ENCODE results near the gene PTPN23.
A peak's percentile ranks its signal among the peaks of the same experiment; 100 is the strongest.

PTPN23 gene

DNA sequence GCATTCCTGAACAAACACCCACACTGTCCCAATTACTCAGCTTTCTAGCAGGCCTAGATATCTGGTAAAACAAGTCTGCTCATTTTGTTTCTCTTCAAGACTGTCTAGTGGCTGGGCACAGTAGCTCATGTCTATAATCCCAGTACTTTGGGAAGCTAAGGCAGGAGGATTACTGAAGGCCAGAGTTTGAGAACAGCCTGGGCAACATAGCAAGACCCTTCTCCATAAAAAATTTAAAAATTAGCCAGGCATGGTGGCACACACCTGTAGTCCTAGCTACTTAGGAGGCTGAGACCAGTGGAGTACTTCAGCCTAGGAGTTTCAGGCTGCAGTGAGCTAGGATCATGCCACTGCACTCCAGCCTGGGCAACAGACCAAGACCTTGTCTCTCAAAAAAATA, 6.2 kb upstream of the PTPN23 start:
- no peak for DNase-seq (ENCODE audit: low read depth in 2 of 2)

DNA sequence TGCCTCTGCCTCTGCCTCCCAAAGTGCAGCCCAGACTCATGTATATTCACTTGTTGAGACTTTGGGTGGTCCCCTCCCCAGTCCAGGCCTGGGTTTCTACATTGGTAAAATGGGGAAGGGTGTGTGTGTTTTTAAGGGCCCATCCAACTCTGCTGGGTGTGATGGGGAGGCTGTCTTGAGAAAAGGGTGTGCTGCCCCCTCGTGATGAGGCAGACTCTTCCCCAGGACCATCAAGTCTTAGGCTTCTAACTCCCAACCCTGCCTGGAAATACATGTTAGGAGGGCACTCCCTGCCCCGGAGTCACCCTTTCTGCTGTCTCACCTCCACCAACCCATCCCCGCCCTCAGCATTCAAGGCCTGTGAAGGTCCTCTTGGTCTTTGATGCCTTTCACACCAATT, 4.4 kb upstream of the PTPN23 start:
- DNase-seq (ENCODE audit: low read depth in 2 of 2), result no peak

DNA sequence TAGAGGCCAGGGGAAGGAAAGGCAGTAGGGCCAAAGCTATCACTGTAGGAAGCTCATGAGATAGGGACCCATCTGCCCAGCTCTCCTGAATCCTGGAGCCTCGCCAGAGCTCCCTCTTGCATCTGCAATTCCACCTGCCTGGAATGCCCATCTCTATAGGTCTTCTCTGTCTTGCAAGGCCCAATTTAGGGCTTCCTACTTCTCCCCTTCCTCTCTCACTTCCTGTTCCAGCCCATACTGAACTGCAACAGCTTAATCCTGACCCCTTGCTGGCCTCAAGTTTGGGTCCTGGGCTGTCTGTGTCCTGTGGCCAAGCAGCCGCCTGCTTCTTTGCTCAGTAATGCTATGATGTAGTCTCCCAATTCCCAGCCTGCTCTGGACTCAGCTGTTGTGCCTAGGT, 3.6 kb upstream of the PTPN23 start:
- DNase-seq (ENCODE audit: low read depth in 2 of 2), result no peak

DNA sequence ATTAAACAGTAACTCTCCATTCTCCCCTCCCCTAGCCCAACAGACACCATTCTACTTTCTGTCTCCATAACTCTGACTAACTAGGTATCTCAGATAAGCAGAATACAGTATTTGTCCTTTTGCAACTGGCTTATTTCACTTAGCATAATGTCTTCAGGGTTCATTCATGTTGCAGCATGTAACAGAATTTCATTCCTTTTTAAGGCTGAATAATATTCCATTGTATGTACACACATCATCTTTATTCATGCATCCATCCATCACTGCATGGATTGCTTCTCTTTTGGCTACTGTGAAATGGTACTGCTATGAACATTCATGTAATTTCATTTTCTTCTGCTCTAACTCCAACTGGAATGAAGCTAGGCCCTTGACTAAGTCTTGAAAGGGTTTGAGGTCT, 2.0 kb upstream of the PTPN23 start:
- no peak for DNase-seq (ENCODE audit: low read depth in 2 of 2)

DNA sequence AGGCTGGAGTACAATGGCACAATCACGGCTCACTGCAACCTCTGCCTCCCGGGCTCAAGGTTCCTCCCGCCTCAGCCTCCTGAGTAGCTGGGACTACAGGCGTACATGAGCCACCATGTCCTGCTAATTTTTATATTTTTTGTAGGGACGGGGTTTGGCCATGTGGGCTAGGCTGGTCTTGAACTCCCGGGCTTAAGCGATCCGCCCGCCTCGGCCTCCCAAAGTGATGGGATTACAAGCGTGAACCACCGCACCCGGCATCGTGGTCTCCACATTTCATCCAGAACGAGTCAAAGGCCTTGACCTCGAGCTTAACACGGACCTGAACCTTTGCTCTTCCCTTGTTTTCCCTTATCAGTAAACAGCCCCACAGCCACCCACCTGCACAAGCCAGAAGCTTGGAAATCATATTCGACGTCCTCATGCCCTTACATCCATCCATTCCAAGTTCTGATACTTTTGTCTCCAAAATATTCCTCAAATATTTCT, 1.4 kb upstream of the PTPN23 start:
- DNase-seq (ENCODE audit: low read depth in 2 of 2), result no peak

DNA sequence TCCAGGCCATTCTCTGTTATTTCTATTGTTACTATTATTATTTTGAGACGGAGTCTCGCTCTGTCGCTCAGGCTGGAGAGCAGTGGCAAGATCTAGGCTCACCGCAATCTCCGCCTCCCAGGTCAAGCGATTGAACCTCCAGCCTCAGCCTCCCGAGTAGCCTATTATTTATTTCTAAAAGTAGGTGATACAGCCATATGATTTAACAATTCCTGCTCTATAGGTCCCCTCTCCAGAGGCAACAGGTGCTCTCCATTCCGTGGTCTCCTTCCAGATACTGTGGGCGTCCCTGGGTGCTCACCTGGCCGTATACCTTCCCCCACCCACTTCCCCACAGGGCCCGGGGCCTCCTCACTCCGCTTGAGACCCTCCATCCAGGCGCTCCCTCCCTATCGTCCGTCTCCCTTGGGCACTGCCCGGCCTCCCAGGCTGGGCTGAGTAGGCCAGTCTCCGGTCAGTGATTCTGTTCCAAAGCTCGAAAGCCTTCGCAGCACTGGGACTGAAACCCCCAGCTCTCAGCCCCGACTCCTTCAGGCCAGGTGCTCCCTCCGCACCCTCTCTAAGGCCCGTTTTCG, 708 bp upstream of the PTPN23 start:
- no peak for DNase-seq (ENCODE audit: low read depth in 2 of 2)

DNA sequence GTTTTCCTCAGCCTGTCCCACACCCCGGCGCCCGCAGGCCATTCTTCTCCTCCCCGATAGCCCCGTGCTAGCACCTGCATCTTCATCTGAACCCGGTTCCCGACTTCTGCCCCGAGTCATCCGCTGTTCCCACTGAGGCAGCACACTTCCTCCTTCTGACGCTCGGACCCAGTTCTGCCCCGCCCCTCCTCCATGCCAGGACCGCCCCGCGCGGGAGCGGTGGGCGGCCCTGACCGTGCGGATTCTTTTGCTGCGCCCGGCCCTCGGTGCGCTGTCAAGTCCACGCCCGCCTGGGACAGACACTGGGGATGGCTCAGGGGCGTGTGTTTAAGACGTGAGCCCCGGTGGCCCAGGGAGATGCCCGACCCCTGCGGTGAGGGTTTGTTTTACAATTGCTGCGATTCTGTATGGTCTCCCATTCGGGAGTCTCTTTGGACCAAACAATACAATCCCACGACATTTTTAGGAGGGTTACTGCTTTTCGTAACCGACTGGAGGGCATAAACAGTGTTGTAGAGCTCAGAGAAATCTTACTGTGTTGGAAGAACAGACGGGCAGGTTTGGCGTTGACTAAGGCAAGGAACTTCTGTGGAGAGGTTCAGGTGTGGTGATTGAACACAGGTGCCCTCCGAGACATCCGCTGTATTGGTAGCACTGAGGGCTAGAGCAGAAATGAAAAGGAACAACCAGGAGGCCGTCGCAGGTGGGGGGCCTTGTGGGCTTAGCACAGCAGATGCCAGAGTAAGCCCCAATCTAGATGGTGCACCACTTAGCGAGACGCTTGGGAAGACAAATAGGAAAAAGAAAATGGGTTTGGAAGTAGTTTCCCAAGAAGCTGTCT, 716 bp downstream of the PTPN23 start:
- DNase-seq (ENCODE audit: low read depth in 2 of 2), result peak; percentile 52 to 83

DNA sequence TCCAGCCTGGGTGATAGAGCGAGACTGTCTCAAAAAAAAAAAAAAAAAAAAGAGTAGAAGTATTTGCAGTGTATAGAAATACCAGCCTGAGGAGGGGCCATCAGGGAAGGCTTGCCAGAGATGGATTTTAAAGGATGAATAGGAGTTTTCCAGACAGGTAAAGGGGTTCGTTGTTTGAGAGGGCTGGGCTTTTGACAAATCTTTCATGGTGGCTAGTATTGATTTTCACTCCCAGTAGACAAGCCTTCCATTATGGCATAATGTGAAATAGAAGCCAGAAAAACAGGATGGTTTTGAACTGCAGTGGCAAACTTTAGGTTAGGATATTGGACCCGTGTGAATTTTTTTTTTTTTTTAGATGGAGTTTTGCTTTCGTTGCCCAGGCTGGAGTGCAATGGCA, 3.6 kb downstream of the PTPN23 start:
- DNase-seq (ENCODE audit: low read depth in 2 of 2), result no peak

DNA sequence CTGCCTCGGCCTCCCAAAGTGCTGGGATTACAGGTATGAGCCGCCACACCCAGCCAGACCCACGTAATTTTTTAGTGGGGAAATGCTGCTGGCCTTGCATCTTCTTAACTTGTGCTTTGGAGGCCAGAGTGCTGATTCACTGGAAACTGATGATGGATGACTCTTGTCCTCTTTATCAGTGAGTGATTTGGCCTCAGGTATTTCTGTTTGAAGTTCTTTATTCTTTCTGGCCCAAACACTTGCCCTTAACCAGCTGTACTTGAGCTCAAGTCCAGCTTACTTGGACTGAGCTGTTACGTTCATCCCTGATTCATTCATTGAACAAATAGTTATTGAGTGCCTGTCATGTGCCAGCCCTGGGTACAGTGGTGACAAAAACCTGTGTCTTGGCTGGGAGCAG, 4.2 kb downstream of the PTPN23 start:
- no peak for DNase-seq (ENCODE audit: low read depth in 2 of 2)

DNA sequence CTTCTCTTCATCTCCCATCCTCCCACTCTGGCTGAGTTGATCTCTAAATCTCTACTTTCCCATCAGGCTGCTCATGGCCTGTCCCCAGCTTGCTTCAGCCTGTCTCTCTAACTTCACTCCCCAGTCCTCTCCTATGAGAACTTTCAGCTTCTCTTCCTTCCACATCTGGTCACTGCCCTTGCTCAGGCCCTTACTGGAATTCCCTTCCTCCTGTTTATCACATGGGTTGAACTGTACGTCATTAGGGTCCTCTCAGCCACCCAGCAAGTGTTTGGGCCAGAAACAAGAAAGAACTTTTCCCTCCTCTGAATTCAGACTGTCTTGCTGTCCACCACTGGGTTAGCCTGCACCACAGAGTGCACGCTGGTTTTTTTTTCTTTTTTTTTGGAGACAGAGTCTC, 5.0 kb downstream of the PTPN23 start:
- DNase-seq (ENCODE audit: low read depth in 2 of 2), result no peak

DNA sequence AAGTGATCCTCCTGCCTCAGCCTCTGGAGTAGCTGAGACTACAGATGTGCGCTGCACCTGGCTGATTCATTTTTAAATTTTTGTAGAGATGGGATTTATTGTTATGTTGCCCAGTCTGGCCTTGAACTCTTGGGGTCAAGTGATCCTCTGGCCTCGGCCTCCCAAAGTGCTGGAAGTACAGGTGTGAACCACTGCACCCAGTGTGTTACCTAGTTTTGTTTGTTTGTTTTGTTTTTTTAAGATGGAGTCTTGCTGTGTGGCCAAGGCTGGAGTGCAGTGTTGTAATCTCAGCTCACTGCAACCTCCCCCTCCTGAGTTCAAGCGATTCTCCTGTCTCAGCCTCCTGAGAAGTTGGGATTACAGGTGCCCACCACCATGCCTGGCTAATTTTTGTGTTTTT, 12.1 kb downstream of the PTPN23 start:
- DNase-seq (ENCODE audit: low read depth in 2 of 2), result no peak

DNA sequence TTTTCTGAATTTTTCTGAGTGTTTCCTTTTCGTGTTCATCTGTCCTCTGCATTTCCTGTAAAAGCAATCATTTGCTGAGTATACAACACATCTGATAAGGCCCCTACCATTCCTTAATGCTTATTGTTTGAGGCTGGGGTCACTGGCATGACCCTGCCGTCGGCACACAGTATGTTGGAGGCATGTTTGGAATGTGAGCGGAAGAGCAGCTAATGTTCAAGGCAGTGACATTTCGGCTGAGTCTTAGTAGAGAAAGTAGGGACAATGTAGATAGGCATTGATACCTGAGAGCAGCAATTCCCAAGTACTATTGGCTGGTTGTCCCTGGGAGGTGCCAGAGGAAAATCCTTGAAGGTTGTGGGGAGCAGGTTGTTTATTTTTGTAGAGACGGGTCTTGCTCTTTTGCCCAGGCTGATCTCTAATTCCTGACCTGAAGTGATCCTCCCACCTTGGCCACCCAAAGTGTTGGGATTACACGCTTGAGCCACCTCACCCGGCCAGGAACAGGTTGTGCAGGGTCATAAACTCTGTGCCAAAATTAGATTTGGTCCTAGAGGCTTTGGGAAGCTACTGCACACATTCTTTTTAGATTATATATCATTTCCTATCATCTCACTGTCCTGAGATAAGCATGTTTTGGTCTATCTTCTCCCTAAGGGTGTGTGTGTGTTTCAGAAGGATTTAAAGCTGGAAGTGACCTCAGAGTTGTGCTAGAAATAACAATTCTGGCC, 13.5 kb downstream of the PTPN23 start:
- no peak for DNase-seq (ENCODE audit: low read depth in 2 of 2)

DNA sequence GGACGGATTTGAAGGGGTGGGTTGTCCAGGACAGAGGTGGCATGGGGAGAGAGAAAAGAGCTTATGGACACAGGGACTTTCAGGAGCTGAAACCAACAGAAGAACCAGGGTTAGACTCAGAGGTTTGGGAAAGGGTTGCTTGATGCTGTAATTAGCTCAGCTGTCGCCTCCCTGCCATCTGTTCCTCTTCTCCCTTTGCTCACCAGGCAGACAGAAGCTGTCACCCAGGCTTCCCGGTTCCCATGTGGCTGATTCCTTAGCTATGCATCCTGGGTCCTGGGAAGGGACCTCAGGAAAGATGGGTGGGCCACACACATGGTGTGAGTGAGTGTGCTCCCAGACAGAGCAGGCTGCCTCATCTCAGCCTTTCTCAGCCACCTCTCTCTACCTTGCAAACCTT, 14.1 kb downstream of the PTPN23 start:
- DNase-seq (ENCODE audit: low read depth in 2 of 2), result no peak

DNA sequence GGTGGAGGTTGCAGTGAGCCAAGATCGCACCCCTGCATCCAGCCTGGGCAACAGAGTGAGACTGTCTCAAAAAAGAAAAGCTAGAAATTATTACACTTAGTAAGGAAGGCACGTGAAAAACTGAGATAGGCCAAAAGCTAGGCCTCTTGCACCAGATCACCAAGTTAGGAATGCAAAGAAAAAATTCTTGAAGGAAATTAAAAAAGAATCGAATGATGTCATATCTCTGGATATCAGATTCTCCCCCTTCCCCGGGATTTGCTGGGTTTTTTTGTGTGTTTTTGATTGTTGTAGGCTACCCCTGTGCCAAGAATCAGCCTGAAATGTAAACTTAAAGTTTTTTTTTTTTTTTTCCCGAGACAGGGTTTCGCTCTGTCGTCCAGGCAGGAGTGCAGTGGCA, 17.4 kb downstream of the PTPN23 start:
- DNase-seq (ENCODE audit: low read depth in 2 of 2), result no peak

DNA sequence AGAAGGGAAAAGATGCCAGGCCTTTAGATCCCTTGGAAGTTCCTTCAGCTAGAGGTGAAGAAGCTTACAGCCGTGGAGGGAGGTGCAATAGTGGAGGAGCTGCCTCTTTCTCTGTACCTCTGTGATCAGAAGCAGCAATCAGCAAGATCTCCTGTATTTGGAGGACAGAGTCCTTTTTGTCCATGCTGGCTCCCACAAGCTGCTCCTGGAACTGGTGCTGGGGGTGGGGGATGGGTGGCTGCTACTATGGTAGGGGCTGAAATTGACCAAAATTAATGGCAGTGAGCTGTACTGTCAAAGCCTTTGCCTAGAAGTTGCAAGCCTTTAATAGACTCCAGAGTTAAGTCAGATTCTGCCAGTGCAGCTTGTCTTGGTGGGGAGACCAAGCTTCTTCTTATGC, 18.2 kb downstream of the PTPN23 start:
- no peak for DNase-seq (ENCODE audit: low read depth in 2 of 2)

DNA sequence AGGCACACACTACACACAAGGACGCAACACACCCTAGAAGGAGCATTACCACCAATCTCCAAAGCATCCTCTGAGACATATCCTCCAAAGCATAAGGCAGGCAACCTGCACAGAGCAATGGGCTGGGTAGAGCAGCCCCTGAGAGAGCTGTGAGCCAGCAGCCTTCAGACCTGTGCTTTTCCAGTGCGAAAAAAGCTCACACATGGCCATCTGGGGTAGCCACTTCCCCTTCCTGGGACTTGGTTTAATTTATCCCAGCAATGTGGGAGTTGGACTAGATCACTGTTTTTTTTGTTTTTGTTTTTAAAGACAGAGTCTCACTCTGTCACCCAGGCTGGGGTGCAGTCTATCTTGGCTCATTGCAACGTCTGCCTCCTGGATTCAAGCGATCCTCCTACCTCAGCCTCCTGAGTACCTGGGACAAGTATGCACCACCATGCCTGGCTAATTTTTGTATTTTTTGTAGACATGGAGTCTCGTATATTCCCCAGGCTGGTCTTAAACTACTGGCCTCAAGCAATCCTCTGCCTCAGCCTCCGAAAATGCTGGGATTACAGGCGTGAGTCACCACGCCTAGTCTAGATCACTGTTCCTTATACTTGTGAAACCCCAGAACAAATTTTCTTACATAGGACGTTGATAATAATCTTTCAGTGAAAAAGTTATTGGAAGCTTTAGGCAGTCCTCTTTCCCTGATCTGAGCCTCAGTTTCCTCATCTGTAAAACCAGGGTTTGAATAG, 18.9 kb downstream of the PTPN23 start:
- DNase-seq (ENCODE audit: low read depth in 2 of 2), result no peak

DNA sequence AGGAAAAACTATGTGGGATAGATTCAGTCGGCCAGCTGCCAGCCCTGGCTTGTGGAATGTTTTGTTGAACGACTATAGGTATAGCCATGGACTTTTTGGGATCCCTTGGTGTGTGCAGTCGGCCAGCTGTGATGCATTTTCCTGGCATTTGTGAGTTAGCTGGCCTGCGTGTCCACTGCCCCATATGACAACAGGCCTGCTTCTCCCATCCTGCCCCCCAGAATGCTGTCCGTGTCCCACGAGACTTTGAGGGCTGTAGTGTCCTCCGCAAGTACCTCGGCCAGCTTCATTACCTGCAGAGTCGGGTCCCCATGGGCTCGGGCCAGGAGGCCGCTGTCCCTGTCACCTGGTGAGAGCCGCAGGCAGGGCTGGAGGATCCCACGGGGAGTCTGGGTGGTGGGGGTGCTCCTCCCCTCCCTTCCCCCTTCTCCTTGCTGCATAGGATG, 23.6 kb downstream of the PTPN23 start:
- no peak for DNase-seq (ENCODE audit: low read depth in 2 of 2)

DNA sequence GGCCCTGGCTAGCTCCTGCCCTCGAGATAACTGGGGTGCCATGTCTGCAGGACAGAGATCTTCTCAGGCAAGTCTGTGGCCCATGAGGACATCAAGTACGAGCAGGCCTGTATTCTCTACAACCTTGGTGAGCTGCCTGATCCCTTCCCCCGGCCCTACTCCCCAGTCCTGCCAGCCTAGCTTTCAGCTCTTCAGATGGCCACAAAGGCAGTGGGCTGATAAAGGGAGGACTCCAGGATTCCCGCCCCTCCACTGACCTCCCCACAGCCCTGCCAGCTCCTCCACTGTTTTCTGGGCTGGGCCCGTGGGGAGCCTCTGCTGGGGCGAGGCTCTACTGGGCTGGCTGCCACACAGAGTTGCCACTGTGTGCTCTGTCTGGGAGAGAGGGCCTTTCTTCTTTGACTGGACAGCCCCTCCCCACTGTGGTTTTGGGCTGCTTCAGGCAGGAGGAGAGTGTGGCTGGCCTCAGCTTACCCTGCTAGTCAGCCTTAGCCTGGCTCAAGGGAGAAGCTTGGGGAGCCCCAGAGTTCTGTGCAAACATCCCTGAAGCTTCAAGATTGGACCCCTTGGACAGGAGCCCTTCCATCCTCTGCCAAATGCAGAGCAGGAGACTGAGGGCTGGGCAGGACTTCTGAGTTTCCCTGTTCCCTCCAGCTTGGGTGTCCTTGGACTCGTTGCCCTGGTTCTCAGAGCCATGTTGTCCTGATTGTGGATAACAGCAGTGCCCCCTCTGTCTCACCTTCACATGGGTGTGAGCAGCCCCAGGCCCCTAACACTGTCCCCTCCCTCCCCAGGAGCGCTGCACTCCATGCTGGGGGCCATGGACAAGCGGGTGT, 24.4 kb downstream of the PTPN23 start:
- DNase-seq (ENCODE audit: low read depth in 2 of 2), result no peak

DNA sequence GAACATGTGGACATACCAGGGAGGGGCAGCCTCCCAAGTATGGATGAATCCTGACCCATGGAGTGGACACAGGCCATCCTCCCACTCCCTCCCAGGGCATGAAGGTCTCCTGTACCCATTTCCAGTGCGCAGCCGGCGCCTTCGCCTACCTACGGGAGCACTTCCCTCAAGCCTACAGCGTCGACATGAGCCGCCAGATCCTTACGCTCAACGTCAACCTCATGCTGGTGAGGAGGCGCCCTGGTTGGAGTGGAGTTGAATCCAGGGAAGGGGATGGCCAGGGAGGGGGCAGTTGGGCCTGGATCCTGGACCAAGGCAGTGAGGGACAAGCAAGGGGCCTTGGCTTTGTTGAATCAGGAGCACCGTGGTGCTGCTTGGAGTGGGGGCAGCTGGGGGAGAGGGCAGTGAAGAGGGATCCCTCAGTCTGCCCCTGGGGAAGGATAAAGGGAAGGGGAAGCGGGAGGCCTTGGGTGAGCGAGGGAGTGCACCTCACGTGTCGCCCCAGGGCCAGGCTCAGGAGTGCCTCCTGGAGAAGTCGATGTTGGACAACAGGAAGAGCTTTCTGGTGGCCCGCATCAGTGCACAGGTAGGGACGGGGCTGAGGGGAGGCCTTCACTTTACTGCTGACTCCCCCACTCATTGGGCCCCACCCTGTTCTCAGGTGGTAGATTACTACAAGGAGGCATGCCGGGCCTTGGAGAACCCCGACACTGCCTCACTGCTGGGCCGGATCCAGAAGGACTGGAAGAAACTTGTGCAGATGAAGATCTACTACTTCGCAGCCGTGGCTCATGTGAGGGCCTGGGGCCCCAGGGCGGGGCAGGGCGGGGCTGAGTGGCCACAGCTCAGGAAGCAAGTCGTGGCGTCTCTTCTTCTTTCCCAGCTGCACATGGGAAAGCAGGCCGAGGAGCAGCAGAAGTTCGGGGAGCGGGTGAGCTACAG, 25.3 kb downstream of the PTPN23 start:
- no peak for DNase-seq (ENCODE audit: low read depth in 2 of 2)

DNA sequence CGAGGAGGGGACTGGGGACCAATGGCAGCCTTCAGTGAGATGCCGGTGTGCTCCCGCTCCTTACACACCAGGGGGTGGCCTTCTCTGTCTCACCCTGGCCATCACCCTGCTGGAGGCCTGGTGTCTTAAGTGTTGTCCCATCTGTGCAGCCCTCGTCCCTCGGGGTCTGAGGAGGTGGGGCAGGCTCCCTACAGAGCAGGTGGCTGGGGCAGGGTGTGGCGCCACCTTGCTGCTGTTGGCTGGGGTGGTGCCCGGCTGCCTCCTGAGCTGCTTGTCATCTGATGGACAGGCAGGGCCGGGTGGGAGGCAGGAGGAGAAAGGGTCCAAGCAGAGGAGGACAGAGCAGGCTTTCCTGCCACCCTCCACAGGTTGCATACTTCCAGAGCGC, 25.9 kb downstream of the PTPN23 start:
- no peak for DNase-seq (ENCODE audit: low read depth in 2 of 2)

Data from stimulated activated CD4-positive, alpha-beta T cell treated with anti-CD3 and anti-CD28 coated beads, Interleukin-12 subunit alpha, Interleukin-12 subunit beta, amount 100 ng/mL, for 24 hours (primary cell).